ENCODE results near the gene TP53BP2. TPM values are rescaled to one million over a fixed set of nuclear protein-coding genes. Genes with fewer than 3 reads are reported as not detected.

TP53BP2 gene
- total RNA-seq, 2 experiments from 2014 or later = 56.0 to 58.7 TPM

DNA sequence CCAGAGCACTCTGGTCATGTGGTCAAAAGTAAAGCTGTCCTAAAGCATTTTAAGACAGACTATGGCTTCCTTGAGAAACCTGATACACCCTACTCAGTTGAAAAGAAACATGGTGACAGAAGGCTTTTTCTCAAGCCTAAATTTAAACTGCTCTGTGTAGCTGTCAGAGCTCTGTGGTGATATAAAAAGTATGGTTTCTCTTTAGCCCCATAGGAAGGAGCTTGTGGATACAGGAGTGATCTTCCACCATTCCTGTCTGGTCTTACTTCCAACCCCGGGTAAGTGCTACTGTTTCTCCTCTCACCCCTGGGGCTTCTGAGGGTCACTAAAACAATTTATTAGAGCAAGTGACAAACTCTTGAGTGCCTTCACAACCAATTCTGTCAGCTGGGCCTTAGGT is 8.5 kb downstream of the TP53BP2 start:
- no peaks in the 10 kb centered on the region for H3K27me3 Mint-ChIP-seq
- H3K4me1 Mint-ChIP-seq (ENCODE audit: low read depth) = peaks cover 36% of the 10 kb centered on the region
- H3K9me3 Mint-ChIP-seq = no peaks in the 10 kb centered on the region
- POLR2A ChIA-PET = interaction anchor here (8.2 kb wide), 1 partner anchor 9 kb away, joined by 119 read pairs; the partner anchor contains the start of gene TP53BP2
- H3K4me3 Mint-ChIP-seq = no peak overlapping the region
- intact Hi-C loops (cut with micrococcal nuclease) = loop anchor here (10.0 kb wide), 1 partner anchor 1608 kb away; no protein-coding TSS in a partner anchor
- CTCF ChIA-PET = interaction anchor here (1.3 kb wide), 1 partner anchor 26 kb away, joined by 3 read pairs; no protein-coding TSS in a partner anchor
- no peak overlapping the region for H3K27ac Mint-ChIP-seq
- peaks cover 3% of the 10 kb centered on the region for H3K36me3 Mint-ChIP-seq
- no peak for DNase-seq

DNA sequence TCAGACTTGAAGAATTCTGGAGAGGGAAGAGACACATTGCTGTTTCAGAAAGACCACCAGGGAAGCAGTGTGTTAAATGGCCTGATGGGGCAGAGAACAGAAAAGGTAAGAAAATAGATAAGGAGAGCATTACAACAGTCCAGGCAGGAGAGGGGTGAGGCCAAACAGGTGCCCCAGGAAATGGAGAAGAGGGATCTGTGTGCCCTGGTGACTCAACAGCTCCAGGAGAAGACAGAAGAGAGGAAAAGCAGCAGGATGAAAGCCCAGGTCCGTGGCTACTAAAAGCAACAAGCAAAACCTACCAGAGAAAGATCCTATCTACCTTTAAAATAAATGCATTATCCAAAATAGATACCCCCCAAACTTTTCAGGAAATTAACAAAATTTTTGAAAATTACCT is 9.2 kb downstream of the TP53BP2 start:
- DNase-seq = no peak
- ChIA-PET CTCF (interaction anchor here (1.3 kb wide), 1 partner anchor 25 kb away, joined by 3 read pairs; no protein-coding TSS in a partner anchor), POLR2A (interaction anchor here (8.2 kb wide), 1 partner anchor 9 kb away, joined by 119 read pairs; the partner anchor contains the start of gene TP53BP2)
- Mint-ChIP-seq H3K4me1 (ENCODE audit: low read depth) (peaks cover 33% of the 10 kb centered on the region), H3K36me3 (peaks cover 3% of the 10 kb centered on the region), H3K27me3 (no peaks in the 10 kb centered on the region), H3K27ac (no peak overlapping the region), H3K9me3 (no peaks in the 10 kb centered on the region), H3K4me3 (no peak overlapping the region)
- intact Hi-C loops (cut with micrococcal nuclease) = loop anchor here (10.0 kb wide), 1 partner anchor 1608 kb away; no protein-coding TSS in a partner anchor

DNA sequence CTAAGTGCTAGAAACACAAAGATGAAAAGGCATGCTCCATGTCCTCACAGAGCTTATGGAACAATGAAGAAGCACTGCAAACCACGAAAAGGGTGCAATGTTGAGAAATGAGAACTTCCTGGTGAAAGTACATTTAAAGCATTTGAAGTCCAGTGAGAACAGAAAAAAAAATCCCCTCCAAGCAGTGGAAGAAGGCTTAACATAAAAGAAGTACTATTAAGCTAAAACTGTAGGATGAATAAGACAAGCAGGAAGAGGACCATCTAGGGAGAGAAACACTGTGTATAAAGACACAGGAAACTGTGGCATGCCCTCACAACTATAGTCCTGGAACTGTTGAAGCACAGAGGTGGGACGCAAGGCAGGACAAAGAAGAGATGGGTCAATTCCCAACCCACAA is 10.0 kb downstream of the TP53BP2 start:
- H3K36me3 Mint-ChIP-seq = peaks cover 3% of the 10 kb centered on the region
- H3K4me1 Mint-ChIP-seq (ENCODE audit: low read depth) = peaks cover 30% of the 10 kb centered on the region
- intact Hi-C loops (cut with micrococcal nuclease) = loop anchor here (1.0 to 10.0 kb wide), 3 partner anchors 9 to 1609 kb away; no protein-coding TSS in a partner anchor
- no peak overlapping the region for H3K27ac Mint-ChIP-seq
- H3K9me3 Mint-ChIP-seq = no peaks in the 10 kb centered on the region
- CTCF ChIA-PET = no interaction called here
- no peaks in the 10 kb centered on the region for H3K27me3 Mint-ChIP-seq
- H3K4me3 Mint-ChIP-seq = no peak overlapping the region
- POLR2A ChIA-PET = interaction anchor here (1.1 to 8.2 kb wide), 2 partner anchors 10 to 32 kb away, joined by 3 to 119 read pairs; partner anchors contain the start of gene TP53BP2
- DNase-seq = no peak

DNA sequence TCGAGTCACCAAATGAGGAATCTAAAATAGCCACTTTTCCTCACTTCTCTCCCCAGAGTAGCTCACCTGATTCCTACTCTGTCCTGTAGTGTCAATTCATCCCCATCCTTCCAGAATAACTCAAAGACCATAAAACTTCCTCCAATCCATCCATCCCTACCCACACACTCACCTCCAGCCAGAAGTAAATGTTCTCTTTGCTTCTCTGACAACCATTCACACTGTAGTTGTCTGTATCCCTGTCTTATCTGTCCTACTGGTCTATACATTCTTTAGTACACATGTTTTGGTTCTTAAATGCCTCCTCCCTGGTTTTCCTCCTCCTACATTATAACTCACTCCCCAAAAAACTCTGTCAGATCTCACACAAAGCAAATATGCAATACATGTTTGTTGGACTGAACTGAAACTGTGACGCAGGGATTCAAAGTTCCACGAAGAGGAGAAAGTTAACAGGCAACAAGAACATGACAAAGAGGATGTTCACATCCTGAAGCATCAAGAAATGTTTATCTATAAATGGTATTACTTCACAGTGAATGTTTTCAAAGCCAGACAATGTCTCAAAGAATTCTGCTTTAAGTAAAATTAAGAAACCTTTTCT is 11.0 kb downstream of the TP53BP2 start:
- Mint-ChIP-seq H3K4me1 (ENCODE audit: low read depth) (peaks cover 26% of the 10 kb centered on the region), H3K36me3 (no peaks in the 10 kb centered on the region), H3K27me3 (no peaks in the 10 kb centered on the region), H3K4me3 (no peak overlapping the region), H3K27ac (no peak overlapping the region), H3K9me3 (no peaks in the 10 kb centered on the region)
- intact Hi-C loops (cut with micrococcal nuclease) = loop anchor here (1.0 to 10.0 kb wide), 7 partner anchors 10 to 1610 kb away; partner anchors contain the start of genes DEGS1 and WDR26
- CTCF ChIA-PET = interaction anchor here (2.5 kb wide), 1 partner anchor 11 kb away, joined by 14 read pairs; the partner anchor contains the start of gene TP53BP2
- POLR2A ChIA-PET = interaction anchor here (0.5 to 8.2 kb wide), 4 partner anchors 11 to 787 kb away, joined by 3 to 119 read pairs (median 3); partner anchors contain the start of gene TP53BP2
- peak; percentile 33 for DNase-seq

DNA sequence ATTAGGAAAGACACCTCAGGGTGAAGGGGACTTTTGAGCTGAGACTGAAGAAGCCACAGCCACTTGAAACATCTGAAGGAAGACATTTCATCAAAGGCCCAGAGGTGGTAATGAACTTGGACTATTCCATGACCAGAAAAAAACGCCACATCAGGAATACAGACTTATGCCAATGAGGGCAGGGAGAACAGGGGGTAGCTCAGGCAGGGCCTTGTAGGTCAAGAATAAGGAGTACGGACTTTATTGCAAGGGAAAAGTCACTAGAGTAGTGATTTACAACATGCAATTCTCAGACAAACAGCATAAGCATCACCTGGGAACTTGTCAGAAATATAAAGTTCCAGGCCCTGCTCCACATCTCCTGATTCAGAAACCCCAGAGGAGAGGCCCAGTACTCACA is 11.8 kb downstream of the TP53BP2 start:
- no peaks in the 10 kb centered on the region for H3K36me3 Mint-ChIP-seq
- H3K27ac Mint-ChIP-seq = no peak overlapping the region
- no peak for DNase-seq
- no peak overlapping the region for H3K4me3 Mint-ChIP-seq
- H3K27me3 Mint-ChIP-seq = no peaks in the 10 kb centered on the region
- ChIA-PET CTCF (interaction anchor here (0.6 to 2.5 kb wide), 2 partner anchors 12 to 34 kb away, joined by 3 to 14 read pairs; partner anchors contain the start of gene TP53BP2), POLR2A (interaction anchor here (0.5 to 8.2 kb wide), 4 partner anchors 10 to 788 kb away, joined by 3 to 119 read pairs (median 3); partner anchors contain the start of gene TP53BP2)
- intact Hi-C loops (cut with micrococcal nuclease) = loop anchor here (2.0 to 10.0 kb wide), 8 partner anchors 23 to 1611 kb away; partner anchors contain the start of genes DEGS1 and WDR26
- no peaks in the 10 kb centered on the region for H3K9me3 Mint-ChIP-seq
- H3K4me1 Mint-ChIP-seq (ENCODE audit: low read depth) = peaks cover 30% of the 10 kb centered on the region

DNA sequence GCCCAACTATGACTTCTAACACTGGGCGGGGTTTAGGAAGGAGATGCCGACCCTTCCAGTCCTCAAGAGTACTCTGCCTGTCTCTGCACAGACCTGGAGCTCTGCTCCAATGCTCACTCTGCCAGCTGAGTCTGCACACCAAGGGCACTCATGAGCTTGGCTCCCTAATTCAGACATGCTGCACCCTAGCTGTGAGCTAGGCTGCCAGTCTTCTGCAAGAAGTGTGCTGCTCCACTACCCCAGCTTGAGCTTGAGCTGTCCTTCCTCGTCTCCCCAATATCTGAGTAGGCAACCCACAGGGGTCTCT is 13.2 kb downstream of the TP53BP2 start:
- ChIA-PET POLR2A (interaction anchor here (1.2 to 8.2 kb wide), 3 partner anchors 9 to 360 kb away, joined by 3 to 119 read pairs (median 3); partner anchors contain the start of gene TP53BP2), CTCF (interaction anchor here (0.6 to 2.5 kb wide), 2 partner anchors 10 to 13 kb away, joined by 7 to 14 read pairs; partner anchors contain the start of gene TP53BP2)
- peak; percentile 48 for DNase-seq
- peaks cover 4% of the 10 kb centered on the region for H3K36me3 Mint-ChIP-seq
- intact Hi-C loops (cut with micrococcal nuclease) = loop anchor here (2.0 to 10.0 kb wide), 8 partner anchors 22 to 1612 kb away; partner anchors contain the start of genes DEGS1 and WDR26
- peak overlapping the region; percentile 96 for H3K27ac Mint-ChIP-seq
- H3K4me3 Mint-ChIP-seq = peak overlapping the region; percentile 54
- no peaks in the 10 kb centered on the region for H3K27me3 Mint-ChIP-seq
- peaks cover 26% of the 10 kb centered on the region for H3K4me1 Mint-ChIP-seq (ENCODE audit: low read depth)
- no peaks in the 10 kb centered on the region for H3K9me3 Mint-ChIP-seq

DNA sequence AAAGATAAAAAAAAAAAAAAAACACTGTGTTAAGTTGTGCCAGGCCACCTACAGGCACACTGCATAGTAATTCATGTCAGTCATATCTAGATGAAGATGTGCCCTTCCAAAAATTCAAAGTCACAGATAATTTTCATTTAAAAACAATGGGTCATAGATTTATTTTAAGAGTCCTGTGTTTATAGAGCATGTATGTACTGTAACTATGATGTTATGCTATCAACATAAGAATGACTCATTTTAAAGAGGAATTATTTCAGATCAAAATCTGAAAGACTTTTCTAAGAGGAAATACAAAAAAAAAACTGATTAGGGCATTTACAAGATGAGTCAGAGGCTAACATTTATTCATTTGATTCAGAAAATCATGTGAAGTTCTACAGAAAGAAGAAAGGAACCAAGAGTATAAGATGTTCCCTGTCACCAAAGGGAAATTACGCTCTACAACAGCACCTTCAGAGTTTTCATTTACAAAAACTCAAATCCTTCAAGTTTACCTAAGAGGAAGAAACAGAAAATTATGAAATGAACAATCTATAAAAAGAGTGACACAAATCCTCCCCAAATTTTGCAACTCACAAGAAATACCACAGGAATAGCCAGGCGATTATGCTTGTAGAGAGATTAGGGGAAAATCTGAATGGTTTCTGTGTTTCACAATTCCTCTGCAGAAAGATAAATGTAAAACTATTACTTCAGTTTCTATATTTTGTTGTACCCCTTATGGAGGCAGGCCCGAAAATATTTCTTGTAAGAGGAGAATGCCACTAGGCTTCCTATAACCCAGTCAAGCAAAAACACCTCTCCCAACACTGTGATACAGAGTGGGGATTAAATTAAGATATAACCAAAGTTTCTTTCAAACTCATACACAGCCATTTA is 13.8 kb downstream of the TP53BP2 start:
- intact Hi-C loops (cut with micrococcal nuclease) = loop anchor here (2.0 to 10.0 kb wide), 9 partner anchors 13 to 1613 kb away; partner anchors contain the start of genes DEGS1, TP53BP2 and WDR26
- Mint-ChIP-seq H3K4me3 (peak overlapping the region; percentile 54), H3K27ac (peak overlapping the region; percentile 96), H3K27me3 (no peaks in the 10 kb centered on the region), H3K9me3 (no peaks in the 10 kb centered on the region), H3K36me3 (peaks cover 4% of the 10 kb centered on the region), H3K4me1 (ENCODE audit: low read depth) (peaks cover 26% of the 10 kb centered on the region)
- CTCF ChIA-PET = interaction anchor here (0.6 to 2.5 kb wide), 4 partner anchors 14 to 50 kb away, joined by 3 to 14 read pairs (median 7); partner anchors contain the start of gene TP53BP2
- POLR2A ChIA-PET = interaction anchor here (0.6 to 8.2 kb wide), 4 partner anchors 10 to 361 kb away, joined by 3 to 119 read pairs (median 3); partner anchors contain the start of gene TP53BP2
- DNase-seq = no peak

DNA sequence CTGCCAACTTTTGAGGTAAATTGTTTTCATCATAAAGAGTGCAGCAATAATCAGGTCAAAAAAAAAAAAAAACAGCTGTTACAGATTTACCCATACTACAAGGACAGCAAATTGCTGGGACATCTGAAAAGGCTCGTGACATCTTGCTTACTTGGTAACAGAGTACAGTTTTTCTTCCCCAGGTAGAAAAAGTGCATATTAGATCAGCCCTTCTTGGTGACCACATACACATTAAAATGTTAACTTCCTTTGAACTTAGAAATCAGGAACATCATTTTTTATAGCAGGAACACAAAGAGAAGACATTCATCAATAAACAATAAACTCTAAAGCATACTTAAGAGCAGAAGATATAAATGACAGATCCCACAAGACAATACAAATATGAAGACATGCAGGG is 16.1 kb downstream of the TP53BP2 start:
- peaks cover 49% of the 10 kb centered on the region for H3K4me1 Mint-ChIP-seq (ENCODE audit: low read depth)
- DNase-seq = no peak
- ChIA-PET POLR2A (interaction anchor here (1.2 to 1.5 kb wide), 2 partner anchors 10 to 16 kb away, joined by 3 to 5 read pairs; partner anchors contain the start of gene TP53BP2), CTCF (interaction anchor here (0.7 to 1.3 kb wide), 5 partner anchors 9 to 129 kb away, joined by 3 to 5 read pairs (median 3); no protein-coding TSS in a partner anchor)
- no peaks in the 10 kb centered on the region for H3K27me3 Mint-ChIP-seq
- H3K9me3 Mint-ChIP-seq = no peaks in the 10 kb centered on the region
- H3K4me3 Mint-ChIP-seq = no peak overlapping the region
- H3K36me3 Mint-ChIP-seq = peaks cover 4% of the 10 kb centered on the region
- intact Hi-C loops (cut with micrococcal nuclease) = loop anchor here (2.0 to 10.0 kb wide), 6 partner anchors 15 to 1615 kb away; partner anchors contain the start of genes DEGS1, TP53BP2 and WDR26
- H3K27ac Mint-ChIP-seq = peak overlapping the region; percentile 50

DNA sequence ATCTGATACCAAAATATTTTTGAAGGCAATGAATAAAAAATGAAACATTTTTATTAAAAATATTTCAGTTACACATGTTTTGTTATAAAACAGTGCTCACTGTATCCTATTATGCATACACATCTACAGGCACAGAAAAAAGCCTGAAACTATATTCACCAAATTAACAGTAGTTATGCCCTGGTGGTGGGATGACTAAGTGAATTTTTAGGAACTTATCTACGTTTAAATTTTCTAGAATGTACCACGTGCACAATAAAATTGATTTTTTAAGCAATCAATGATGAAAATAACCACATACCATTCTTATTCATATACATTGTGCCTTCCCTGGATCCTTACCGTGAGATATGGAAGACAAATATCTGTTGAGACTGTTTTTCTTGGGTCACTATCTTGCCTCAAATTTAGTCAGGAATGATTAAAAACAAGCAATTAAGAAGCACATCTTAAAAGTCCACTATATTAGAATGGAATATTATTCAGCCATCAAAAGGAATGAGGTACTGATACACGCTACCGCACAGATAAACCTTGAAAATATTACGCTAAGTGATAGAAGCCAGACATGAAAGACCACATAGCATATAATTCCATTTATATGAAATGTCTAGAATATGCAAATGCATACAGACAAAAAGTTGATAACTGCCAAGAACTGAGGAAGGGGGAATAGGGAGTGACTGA is 17.4 kb downstream of the TP53BP2 start:
- peaks cover 4% of the 10 kb centered on the region for H3K36me3 Mint-ChIP-seq
- peaks cover 61% of the 10 kb centered on the region for H3K4me1 Mint-ChIP-seq (ENCODE audit: low read depth)
- CTCF ChIA-PET = interaction anchor here (1.3 kb wide), 1 partner anchor 79 kb away, joined by 5 read pairs; no protein-coding TSS in a partner anchor
- no peak overlapping the region for H3K4me3 Mint-ChIP-seq
- intact Hi-C loops (cut with micrococcal nuclease) = no loop called here
- no peak overlapping the region for H3K27ac Mint-ChIP-seq
- no peak for DNase-seq
- no peaks in the 10 kb centered on the region for H3K27me3 Mint-ChIP-seq
- POLR2A ChIA-PET = no interaction called here
- no peaks in the 10 kb centered on the region for H3K9me3 Mint-ChIP-seq

DNA sequence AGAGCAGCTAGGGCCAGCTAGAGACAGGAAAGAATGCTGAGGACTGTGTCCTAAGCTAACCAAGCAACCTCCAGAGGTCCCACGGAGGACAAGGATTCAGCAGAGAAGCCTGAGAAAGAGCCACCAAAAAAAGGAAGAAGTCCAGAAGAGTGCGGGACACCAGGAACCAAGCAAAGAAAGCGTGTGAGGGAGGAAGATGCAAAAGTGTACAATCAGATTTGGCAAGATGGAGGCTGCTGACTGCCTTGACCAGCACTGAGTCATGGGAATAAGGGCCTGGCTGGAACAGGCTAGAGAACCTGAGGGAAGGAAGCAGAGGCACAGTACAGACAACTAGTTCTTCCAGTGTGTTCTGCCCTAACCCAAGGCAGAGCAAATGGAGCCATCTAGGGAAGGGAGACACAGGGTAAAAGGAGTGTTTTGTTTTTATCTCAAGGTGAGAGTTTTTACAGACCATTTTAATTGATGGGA is 18.5 kb downstream of the TP53BP2 start:
- peaks cover 67% of the 10 kb centered on the region for H3K4me1 Mint-ChIP-seq (ENCODE audit: low read depth)
- peaks cover 4% of the 10 kb centered on the region for H3K36me3 Mint-ChIP-seq
- DNase-seq = no peak
- intact Hi-C loops (cut with micrococcal nuclease) = no loop called here
- ChIA-PET POLR2A (no interaction called here), CTCF (no interaction called here)
- H3K27me3 Mint-ChIP-seq = no peaks in the 10 kb centered on the region
- peak overlapping the region; percentile 14 for H3K27ac Mint-ChIP-seq
- no peaks in the 10 kb centered on the region for H3K9me3 Mint-ChIP-seq
- no peak overlapping the region for H3K4me3 Mint-ChIP-seq

Data from activated CD4-positive, alpha-beta memory T cell treated with anti-CD3 and anti-CD28 coated beads for 36 hours (primary cell).